Mucosa of descending colon (tissue), 3 donors: ENCODE results near the gene TSEN34. TPM values are rescaled to one million over a fixed set of nuclear protein-coding genes. Genes with fewer than 3 reads are reported as not detected.

ENCODE experiments used
- ATAC-seq: fragments of 200-7000 bp; cut with Tn5 transposase; one replicate; pipeline ENCODE4 v1.9.1; 2020; ENCODE audit warnings: mild to moderate bottlenecking, moderate library complexity
- DNase-seq, 3 donors: peaks; one replicate each; pipeline ENCODE4 v3.0.0-alpha.2; 2020
- H3K36me3 ChIP-seq: fragments of 200-600 bp; one replicate; pipeline ENCODE4 v1.8.0; 2021; ENCODE audit warnings: low read depth, mild to moderate bottlenecking
- H3K4me1 ChIP-seq: fragments of 200-600 bp; one replicate; pipeline ENCODE4 v1.8.0; 2021; ENCODE audit warnings: low read depth, mild to moderate bottlenecking
- H3K4me3 ChIP-seq: fragments of 200-600 bp; one replicate; pipeline ENCODE4 v1.8.0; 2021; ENCODE audit warnings: mild to moderate bottlenecking
- H3K9me3 ChIP-seq: fragments of 200-600 bp; one replicate; pipeline ENCODE4 v1.8.0; 2021; ENCODE audit warnings: mild to moderate bottlenecking
- intact Hi-C, 2 donors: fragments of 100-400 bp; cut with DNase I in 1 of 2; cut with micrococcal nuclease in 1 of 2; formaldehyde crosslinking; loops; one replicate each; pipeline versions ENCODE4 v1.11.0 to v1.11.1; 2022; cut with DNase I, micrococcal nuclease
- total RNA-seq, 3 donors: library from RNA; stranded (reverse); fragmentation: NEBNext Ultra II Directional in 2 of 3; extraction: Animal tissue kit (Norgen Biotek cat#: 25700) in 2 of 3; gene quantifications; one replicate each; pipeline versions ENCODE4 v1.2.1 to v1.2.4, GENCODE V29; 2021 to 2023
- TF ChIP-seq, protein P1 (sequence below): fragments of 200-600 bp; IDR thresholded peaks from one replicate; pipeline ENCODE4 v1.8.0; 2022; ENCODE audit warnings: antibody characterized with exemption, mild to moderate bottlenecking
- donor health status: DM: no; HTN: no; CAD: no; lungs with moderate emphysema.
- donor health status: DM: no; HTN: no; CAD: no.
- donor health status: DM: no; HTN: yes; CAD: no.

Gene TSEN34
- total RNA-seq, 3 donors from 2014 or later, result 35.0 to 40.3 (median 35.2) TPM

DNA sequence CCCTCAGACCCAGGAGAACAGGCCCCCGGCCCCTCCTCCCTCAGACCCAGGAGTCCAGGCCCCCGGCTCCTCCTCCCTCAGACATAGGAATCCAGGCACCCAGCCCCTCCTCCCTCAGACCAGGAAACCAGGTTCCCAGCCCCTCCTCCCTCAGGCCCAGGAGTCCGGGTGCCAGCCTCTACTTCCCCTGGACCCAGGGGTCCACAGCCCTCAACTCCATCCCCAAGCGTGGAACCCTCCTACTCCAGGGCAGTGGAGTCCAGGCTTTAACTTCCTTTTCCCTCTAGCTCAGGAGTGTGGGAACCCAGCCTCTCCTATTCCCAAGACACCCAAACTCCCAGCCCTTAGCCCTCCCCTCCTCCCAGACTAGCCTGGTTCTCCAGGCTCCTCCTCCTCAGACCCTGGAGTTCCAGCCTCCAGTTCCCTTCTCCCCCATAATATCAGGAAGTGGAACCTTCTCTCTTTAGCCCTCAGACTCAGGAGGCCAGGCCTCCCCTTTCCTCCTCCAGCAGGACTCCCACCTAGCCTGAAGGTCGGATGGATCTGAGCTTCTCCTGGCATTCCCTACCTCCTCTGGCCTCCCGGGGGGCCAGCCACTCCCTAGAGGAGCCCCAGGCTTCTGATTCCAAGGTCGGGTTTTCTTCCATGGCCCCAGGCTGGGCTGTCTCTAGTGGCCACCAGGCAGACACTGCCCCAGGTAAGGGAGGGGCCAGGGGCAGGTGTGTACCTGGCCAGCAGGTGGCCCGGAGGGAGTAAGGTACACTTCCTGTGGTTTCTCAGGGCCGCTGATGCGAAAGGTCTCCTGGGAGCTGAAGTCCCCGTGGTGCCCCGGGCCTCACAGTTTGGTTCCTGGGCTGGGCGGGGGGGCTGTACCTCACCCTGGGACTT is 18.4 kb upstream of the TSEN34 start, which contains the start of gene TMC4:
TMC4 (minus strand) TSS at position 690 of the 888 bp plus-strand sequence; CDS start at position 647, 43 bp downstream.
- H3K36me3 ChIP-seq, result no peaks in the 10 kb centered on the region
- peaks cover 3% of the 10 kb centered on the region for H3K4me1 ChIP-seq
- intact Hi-C loops, result no loop called here
- DNase-seq (peak; percentile 86 to 87 (median 86)), ATAC-seq (peak; percentile 97)
- H3K4me3 ChIP-seq, result peak within 1 kb of the TSS; percentile 27
- no peaks in the 10 kb centered on the region for H3K9me3 ChIP-seq
- TF ChIP-seq, protein P1, sequence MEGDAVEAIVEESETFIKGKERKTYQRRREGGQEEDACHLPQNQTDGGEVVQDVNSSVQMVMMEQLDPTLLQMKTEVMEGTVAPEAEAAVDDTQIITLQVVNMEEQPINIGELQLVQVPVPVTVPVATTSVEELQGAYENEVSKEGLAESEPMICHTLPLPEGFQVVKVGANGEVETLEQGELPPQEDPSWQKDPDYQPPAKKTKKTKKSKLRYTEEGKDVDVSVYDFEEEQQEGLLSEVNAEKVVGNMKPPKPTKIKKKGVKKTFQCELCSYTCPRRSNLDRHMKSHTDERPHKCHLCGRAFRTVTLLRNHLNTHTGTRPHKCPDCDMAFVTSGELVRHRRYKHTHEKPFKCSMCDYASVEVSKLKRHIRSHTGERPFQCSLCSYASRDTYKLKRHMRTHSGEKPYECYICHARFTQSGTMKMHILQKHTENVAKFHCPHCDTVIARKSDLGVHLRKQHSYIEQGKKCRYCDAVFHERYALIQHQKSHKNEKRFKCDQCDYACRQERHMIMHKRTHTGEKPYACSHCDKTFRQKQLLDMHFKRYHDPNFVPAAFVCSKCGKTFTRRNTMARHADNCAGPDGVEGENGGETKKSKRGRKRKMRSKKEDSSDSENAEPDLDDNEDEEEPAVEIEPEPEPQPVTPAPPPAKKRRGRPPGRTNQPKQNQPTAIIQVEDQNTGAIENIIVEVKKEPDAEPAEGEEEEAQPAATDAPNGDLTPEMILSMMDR, result peak; percentile 63

DNA sequence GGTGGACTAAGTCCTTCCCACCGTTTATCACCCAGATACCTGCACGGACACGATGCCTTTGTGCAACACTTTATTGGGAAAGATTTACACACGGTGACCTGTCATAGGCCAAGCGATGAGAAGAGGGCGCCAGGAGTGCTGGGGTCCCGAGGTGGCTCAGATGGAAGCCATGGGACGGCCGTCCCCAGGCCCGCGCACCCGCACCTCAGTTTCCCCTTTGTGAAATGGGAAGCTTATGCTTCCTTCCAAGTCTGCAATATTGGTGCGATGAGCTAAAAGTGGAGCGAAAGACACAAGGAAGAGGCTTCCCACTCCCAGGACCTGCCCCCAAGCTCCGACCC is 17.8 kb upstream of the TSEN34 start:
- no peak for DNase-seq
- intact Hi-C loops, result no loop called here
- Histone ChIP-seq H3K9me3 (no peaks in the 10 kb centered on the region), H3K4me3 (no peak overlapping the region), H3K36me3 (no peaks in the 10 kb centered on the region), H3K4me1 (peaks cover 2% of the 10 kb centered on the region)
- ATAC-seq, result no peak
- TF ChIP-seq, protein P1, result no peak

DNA sequence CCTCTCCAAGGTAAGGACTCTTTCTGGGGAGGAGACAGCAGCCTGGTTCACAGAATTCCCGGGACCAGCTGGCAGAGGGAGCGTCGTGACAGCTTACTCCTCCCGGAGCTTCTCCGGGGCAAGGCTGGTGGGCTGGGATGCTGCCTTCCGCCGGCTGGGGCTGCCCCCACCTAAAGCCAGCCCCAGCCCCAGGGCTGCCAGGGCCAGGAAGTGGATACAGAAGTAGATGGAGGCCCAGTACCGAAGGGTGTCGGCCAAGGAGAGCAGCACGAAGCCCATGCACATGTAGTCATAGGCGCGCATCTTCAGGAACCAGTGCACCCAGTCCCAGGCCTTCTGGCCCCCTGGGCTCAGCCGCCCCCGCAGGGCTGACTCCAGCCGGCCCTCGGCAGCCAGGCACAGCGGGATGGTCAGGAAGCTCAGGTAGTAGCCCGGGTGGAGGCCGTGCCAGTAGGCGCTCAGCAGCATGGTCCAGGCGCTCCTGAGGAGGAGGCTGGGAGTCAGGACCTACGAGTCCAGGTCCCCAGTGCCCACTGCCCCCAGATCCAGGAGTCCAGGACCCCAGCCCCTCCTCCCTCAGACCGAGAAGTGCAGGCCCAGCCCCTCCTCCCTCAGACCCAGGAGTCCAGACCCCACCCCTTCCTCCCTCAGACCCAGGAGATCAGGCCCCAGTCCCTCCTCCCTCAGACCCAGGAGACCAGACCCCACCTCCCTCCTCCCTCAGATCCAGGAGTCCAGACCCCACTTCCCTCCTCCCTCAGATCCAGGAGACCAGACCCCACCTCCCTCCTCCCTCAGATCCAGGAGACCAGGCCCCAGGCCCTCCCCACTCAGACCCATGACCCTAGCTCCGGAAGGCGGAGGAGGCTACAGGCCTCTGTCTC is 16.9 kb upstream of the TSEN34 start:
- TF ChIP-seq, protein P1, result no peak
- intact Hi-C loops, result no loop called here
- no peaks in the 10 kb centered on the region for H3K4me1 ChIP-seq
- H3K36me3 ChIP-seq, result no peaks in the 10 kb centered on the region
- H3K4me3 ChIP-seq, result no peak overlapping the region
- no peak for ATAC-seq
- H3K9me3 ChIP-seq, result no peaks in the 10 kb centered on the region
- DNase-seq, result peak in 2 of 3 donors; percentile 32 to 49

DNA sequence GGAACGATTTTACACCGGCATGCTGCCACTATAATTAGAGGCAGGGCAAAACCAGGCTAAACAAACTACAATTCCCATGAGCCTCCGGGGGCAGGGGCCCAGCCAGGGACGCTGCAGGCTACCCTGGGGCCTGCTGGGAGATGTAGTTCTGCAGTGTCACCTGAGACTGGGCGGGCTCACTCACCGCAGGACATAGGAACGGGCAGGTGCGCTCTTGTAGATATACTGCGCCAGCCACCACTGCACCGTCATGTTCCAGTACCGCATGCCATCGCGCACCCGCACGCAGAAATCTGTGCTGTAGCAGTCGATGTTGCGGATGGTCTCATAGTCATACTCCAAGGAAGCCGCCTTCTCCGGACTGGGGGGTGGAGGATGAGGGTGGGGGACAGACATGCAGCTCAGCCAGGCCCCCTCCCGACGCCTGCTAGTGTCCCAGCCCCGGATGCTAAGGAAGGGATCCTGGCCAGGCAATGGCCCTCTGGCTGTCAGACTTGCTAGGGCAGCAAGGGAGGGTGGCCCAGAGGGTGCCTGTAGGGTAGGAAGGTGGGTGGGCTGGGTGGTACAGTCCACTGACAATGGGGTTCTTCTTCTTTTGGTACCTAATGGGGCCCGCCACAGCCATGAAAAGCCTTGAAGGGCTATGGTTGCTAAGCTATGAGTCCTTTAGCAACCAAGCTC is 12.4 kb upstream of the TSEN34 start:
- intact Hi-C loops, result no loop called here
- TF ChIP-seq, protein P1, result no peak
- peak; percentile 55 for ATAC-seq
- H3K36me3 ChIP-seq, result no peaks in the 10 kb centered on the region
- no peaks in the 10 kb centered on the region for H3K9me3 ChIP-seq
- no peak overlapping the region for H3K4me3 ChIP-seq
- peak; percentile 43 to 55 (median 47) for DNase-seq
- H3K4me1 ChIP-seq, result peaks cover 8% of the 10 kb centered on the region

DNA sequence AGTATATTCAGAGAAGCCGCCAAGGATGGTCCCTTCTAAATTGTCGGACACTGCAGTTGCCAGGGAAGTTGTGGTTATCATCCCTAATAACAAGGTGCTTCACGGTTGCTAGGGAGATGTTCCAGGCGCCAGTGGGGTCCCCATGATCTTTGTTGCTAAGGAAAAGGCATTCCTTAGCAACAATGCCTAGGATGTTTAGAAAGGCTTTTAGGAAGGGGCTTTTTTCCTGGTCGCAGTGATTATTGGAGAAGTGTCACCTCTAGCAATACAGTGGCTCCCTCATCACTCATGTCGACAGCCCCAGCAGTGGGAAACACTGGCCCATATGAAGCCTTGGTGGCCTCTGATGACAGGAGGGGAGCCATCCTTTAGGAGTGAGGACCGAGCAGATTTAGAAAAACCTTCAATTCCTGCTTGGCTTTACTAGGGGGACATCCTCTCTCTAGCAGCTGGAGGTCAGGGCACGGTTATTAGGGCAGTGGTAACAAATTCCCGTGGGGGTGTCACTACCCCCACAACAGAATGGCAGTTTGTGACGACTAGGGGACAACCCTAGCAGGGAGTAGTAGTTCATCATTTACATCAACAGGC is 11.8 kb upstream of the TSEN34 start:
- ATAC-seq, result no peak
- TF ChIP-seq, protein P1, result no peak
- no peak overlapping the region for H3K4me3 ChIP-seq
- H3K36me3 ChIP-seq, result no peaks in the 10 kb centered on the region
- no peaks in the 10 kb centered on the region for H3K9me3 ChIP-seq
- peaks cover 8% of the 10 kb centered on the region for H3K4me1 ChIP-seq
- DNase-seq, result peak in 1 of 3 donors; percentile 23
- intact Hi-C loops, result no loop called here
